Mammary epithelial cell (primary cell): ENCODE measurements around the gene TBXAS1.

ENCODE experiments used
- CTCF ChIP-seq, 2 donors: IDR thresholded peaks in 1 of 2; conservative IDR thresholded peaks in 1 of 2; 2 replicates each; pipeline ENCODE4 v1.5.1; 2011 to 2012; ENCODE audit warnings: inconsistent platforms in 2 of 2, low read length in 2 of 2, mild to moderate bottlenecking in 2 of 2, control low read depth in 1 of 2, low read depth in 1 of 2; ENCODE audit not compliant: insufficient read depth in 1 of 2; ENCODE audit errors: extremely low read depth in 1 of 2
- EZH2 ChIP-seq: IDR thresholded peaks from 2 replicates; pipeline ENCODE4 v1.6.1; 2012; ENCODE audit warnings: low read length, inconsistent platforms, borderline replicate concordance

GRCh38 chr7:139958599-139959284 is 129.7 kb downstream of the TBXAS1 start:
- no peak for TF ChIP-seq EZH2
- no peak for TF ChIP-seq CTCF (conservative IDR thresholded peaks at IDR 0.05 in 1 of 2, IDR thresholded peaks at IDR 0.05 in 1 of 2; ENCODE audit: extremely low read depth in 1 of 2, insufficient read depth in 1 of 2, low read depth in 1 of 2, low read length in 2 of 2)
